Left ventricle myocardium inferior (tissue), 1 donor: Measurements from ENCODE around the gene ST3GAL3. TPM values are rescaled to one million over a fixed set of nuclear protein-coding genes. Genes with fewer than 3 reads are reported as not detected.

ENCODE experiments used
- DNase-seq: peaks from one replicate; pipeline ENCODE4 v3.0.0-alpha.2; 2020
- H3K27ac ChIP-seq: fragments of 200-600 bp; replicated peaks from 2 replicates; pipeline ENCODE4 v1.8.0; 2021
- H3K27me3 ChIP-seq: fragments of 200-600 bp; 2 replicates; pipeline ENCODE4 v1.8.0; 2021; ENCODE audit warnings: low read depth
- H3K36me3 ChIP-seq: fragments of 200-600 bp; 2 replicates; pipeline ENCODE4 v1.8.0; 2021
- H3K4me1 ChIP-seq: fragments of 200-600 bp; 2 replicates; pipeline ENCODE4 v1.8.0; 2021
- H3K4me3 ChIP-seq: fragments of 200-600 bp; 2 replicates; pipeline ENCODE4 v1.8.0; 2021; ENCODE audit warnings: mild to moderate bottlenecking, moderate library complexity
- H3K9me3 ChIP-seq: fragments of 200-600 bp; replicated peaks from 2 replicates; pipeline ENCODE4 v1.8.0; 2021
- intact Hi-C: fragments of 100-400 bp; cut with micrococcal nuclease; formaldehyde crosslinking; loops from one replicate; pipeline ENCODE4 v1.11.0; 2022
- total RNA-seq: library from RNA; stranded (reverse); fragmentation: NEBNext Ultra II Directional; extraction: Animal tissue kit (Norgen Biotek cat#: 25700); gene quantifications from one replicate; pipeline ENCODE4 v1.2.1, GENCODE V29; 2021
- TF ChIP-seq, protein P1 (sequence below): fragments of 200-600 bp; IDR thresholded peaks from 2 replicates; pipeline ENCODE4 v1.8.0; 2021; ENCODE audit warnings: antibody characterized with exemption, mild to moderate bottlenecking, borderline replicate concordance
- donor health status: DM: no; HTN: yes; CAD: no; lungs with severe emphysema.

Gene ST3GAL3
- total RNA-seq, 1 donor from 2014 or later, result 29.9 TPM

DNA sequence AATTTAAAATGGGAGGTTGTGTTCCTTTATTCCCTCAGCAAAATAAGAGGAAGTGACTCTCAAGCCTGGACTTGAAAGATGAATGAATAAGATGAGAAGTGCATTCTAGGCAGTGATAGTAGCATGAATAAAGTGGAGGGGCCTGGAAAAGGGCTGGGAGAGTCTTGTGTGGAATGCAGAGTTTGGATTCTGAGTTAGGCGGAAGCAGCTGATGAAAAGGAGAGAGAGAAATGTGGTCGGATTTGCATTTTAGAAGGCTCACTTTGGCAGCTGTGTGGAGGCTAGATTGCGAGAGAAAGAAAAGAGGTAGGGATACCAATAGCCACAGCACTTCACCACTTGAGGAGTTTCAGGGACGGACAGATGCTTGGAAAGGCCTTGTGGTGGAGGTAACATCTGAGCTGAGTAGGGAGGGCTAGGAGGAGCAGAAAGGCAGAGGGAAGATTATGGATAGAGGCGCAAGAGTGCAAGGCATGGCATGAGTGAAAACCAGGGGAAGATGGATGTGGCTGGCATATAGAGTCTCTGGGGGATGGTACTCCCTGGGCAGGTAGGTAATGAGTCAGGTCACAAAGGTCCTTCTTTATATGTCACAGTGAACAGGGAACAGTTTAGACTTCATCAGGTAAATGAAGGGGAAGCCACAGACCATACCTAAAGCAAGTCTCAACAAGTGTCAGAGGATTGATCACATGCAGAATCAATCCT is 59.6 kb downstream of the ST3GAL3 start:
- intact Hi-C loops, result loop anchor here (5.0 to 10.0 kb wide), 2 partner anchors 170 to 278 kb away; no protein-coding TSS in a partner anchor
- no peak for DNase-seq
- H3K27me3 ChIP-seq, result no peaks in the 10 kb centered on the region
- no peaks in the 10 kb centered on the region for H3K9me3 ChIP-seq
- H3K4me3 ChIP-seq, result no peak overlapping the region
- peaks cover 13% of the 10 kb centered on the region for H3K4me1 ChIP-seq
- TF ChIP-seq, protein P1, sequence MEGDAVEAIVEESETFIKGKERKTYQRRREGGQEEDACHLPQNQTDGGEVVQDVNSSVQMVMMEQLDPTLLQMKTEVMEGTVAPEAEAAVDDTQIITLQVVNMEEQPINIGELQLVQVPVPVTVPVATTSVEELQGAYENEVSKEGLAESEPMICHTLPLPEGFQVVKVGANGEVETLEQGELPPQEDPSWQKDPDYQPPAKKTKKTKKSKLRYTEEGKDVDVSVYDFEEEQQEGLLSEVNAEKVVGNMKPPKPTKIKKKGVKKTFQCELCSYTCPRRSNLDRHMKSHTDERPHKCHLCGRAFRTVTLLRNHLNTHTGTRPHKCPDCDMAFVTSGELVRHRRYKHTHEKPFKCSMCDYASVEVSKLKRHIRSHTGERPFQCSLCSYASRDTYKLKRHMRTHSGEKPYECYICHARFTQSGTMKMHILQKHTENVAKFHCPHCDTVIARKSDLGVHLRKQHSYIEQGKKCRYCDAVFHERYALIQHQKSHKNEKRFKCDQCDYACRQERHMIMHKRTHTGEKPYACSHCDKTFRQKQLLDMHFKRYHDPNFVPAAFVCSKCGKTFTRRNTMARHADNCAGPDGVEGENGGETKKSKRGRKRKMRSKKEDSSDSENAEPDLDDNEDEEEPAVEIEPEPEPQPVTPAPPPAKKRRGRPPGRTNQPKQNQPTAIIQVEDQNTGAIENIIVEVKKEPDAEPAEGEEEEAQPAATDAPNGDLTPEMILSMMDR, result no peak
- H3K36me3 ChIP-seq, result no peaks in the 10 kb centered on the region
- H3K27ac ChIP-seq, result no peak overlapping the region

GRCh38 chr1:43768168-43768567 is 60.8 kb downstream of the ST3GAL3 start:
- intact Hi-C loops, result loop anchor here (5.0 to 10.0 kb wide), 2 partner anchors 169 to 277 kb away; no protein-coding TSS in a partner anchor
- H3K36me3 ChIP-seq, result no peaks in the 10 kb centered on the region
- DNase-seq, result no peak
- H3K27me3 ChIP-seq, result no peaks in the 10 kb centered on the region
- H3K9me3 ChIP-seq, result no peaks in the 10 kb centered on the region
- peaks cover 13% of the 10 kb centered on the region for H3K4me1 ChIP-seq
- TF ChIP-seq, protein P1, result no peak
- H3K4me3 ChIP-seq, result no peak overlapping the region
- no peak overlapping the region for H3K27ac ChIP-seq

DNA sequence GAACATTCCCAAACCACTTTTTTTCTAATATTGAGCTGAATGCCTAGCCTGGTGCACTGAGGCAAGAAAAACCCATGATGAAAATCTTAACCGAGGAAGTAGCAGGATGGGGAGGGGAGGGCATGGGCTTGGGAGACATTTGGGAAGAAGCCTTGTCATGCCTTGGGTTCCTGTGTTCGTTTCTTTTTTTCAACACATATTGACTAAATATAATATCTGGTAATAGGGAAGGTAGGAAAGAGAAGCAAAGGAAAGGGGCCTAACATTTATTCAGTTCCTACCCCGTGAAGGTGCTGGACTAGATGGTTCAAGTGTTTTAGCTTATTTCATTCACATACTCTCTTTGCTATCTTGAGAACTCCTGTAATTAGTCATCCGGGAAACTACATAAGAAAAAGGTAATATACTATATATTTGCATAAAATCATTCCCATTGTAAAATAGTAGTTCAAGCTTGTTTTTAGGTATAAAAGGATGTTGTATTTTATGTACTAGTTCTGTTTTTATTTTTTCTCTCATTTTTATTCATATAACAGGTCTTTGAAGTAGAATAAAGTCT is 62.1 kb downstream of the ST3GAL3 start:
- Histone ChIP-seq H3K27ac (no peak overlapping the region), H3K27me3 (no peaks in the 10 kb centered on the region), H3K36me3 (no peaks in the 10 kb centered on the region), H3K4me3 (no peak overlapping the region), H3K4me1 (peaks cover 6% of the 10 kb centered on the region), H3K9me3 (no peaks in the 10 kb centered on the region)
- TF ChIP-seq, protein P1, result no peak
- intact Hi-C loops, result loop anchor here (5.0 to 10.0 kb wide), 2 partner anchors 168 to 275 kb away; no protein-coding TSS in a partner anchor
- DNase-seq, result no peak

DNA sequence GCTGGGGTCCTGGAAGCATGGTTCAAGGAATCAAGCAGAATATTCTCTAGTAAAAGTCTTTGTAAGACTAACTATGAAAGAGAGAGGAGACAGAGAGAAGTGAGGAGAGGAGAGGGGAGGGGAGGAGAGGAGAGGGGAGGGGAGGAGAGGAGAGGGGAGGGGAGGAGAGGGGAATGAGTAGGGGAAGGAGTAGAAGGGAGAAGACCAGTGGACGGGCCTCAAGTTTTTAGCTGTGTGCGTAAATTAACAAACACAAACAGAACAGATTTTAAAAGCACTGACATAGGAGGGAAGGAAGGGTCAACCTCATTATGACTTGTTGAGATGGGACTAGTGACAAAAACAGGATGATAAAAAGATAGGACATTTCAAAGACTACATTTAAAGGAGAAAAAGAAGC is 62.8 kb downstream of the ST3GAL3 start:
- H3K27me3 ChIP-seq, result no peaks in the 10 kb centered on the region
- TF ChIP-seq, protein P1, result no peak
- H3K9me3 ChIP-seq, result no peaks in the 10 kb centered on the region
- H3K4me3 ChIP-seq, result no peak overlapping the region
- intact Hi-C loops, result no loop called here
- no peaks in the 10 kb centered on the region for H3K4me1 ChIP-seq
- H3K27ac ChIP-seq, result no peak overlapping the region
- DNase-seq, result no peak
- H3K36me3 ChIP-seq, result no peaks in the 10 kb centered on the region

DNA sequence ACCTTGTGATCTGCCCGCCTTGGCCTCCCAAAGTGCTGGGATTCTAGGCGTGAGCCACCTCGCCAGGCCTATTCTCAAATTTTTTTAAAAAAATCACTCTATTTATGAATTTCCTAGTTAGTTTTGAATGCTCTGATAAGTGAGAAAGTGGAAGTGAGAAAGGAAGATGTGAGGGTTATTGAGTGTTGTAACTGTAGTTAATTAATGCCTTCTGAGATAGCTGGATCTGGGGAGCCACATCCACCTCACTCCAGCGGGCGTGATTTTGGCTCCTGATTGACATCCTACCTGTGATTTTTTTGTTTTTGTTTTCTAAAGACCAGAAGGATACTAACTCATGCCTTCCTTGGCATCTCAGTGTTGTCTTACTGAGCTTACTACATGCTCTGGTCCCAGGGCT is 65.6 kb downstream of the ST3GAL3 start:
- H3K9me3 ChIP-seq, result no peaks in the 10 kb centered on the region
- intact Hi-C loops, result no loop called here
- DNase-seq, result no peak
- H3K4me3 ChIP-seq, result no peak overlapping the region
- TF ChIP-seq, protein P1, result no peak
- no peaks in the 10 kb centered on the region for H3K27me3 ChIP-seq
- no peak overlapping the region for H3K27ac ChIP-seq
- H3K36me3 ChIP-seq, result no peaks in the 10 kb centered on the region
- peaks cover 10% of the 10 kb centered on the region for H3K4me1 ChIP-seq
